ENCODE data around the gene PRRC2B.

DNA sequence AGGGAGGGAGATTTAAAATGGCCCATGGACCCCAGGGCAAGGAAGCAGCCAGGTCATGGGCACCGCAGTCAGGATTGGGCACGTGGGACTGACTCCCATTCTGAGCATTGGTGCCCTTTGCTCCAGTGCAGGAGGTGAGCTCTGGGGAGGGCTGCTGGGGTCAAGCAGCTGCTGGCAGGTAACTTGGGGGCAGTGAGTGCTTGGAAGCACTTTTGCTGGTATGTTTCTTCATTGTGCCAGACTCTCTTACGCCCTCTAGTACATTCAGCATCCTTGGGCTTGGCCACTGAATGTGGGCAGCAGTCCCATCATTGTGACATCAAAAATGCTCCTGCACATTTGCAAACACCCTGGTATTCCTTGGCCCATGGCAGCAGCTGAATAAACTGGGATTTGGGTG lies 32.7 kb downstream of the PRRC2B start:
- TF ChIP-seq, protein P1, sequence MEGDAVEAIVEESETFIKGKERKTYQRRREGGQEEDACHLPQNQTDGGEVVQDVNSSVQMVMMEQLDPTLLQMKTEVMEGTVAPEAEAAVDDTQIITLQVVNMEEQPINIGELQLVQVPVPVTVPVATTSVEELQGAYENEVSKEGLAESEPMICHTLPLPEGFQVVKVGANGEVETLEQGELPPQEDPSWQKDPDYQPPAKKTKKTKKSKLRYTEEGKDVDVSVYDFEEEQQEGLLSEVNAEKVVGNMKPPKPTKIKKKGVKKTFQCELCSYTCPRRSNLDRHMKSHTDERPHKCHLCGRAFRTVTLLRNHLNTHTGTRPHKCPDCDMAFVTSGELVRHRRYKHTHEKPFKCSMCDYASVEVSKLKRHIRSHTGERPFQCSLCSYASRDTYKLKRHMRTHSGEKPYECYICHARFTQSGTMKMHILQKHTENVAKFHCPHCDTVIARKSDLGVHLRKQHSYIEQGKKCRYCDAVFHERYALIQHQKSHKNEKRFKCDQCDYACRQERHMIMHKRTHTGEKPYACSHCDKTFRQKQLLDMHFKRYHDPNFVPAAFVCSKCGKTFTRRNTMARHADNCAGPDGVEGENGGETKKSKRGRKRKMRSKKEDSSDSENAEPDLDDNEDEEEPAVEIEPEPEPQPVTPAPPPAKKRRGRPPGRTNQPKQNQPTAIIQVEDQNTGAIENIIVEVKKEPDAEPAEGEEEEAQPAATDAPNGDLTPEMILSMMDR (IDR thresholded peaks at IDR 0.05; ENCODE audit: low read depth, low read length), result no peak
- no peak for TF ChIP-seq EZH2phosphoT487 (IDR thresholded peaks at IDR 0.05; ENCODE audit: low read depth)
